HepG2 (cell line): ENCODE results near the gene BZW1. TPM values are rescaled to one million over a fixed set of nuclear protein-coding genes. Genes with fewer than 3 reads are reported as not detected.

Experiments
- BRD4 ChIP-seq: sonication (generic); formaldehyde crosslinking; IDR thresholded peaks from 2 replicates; pipeline ENCODE4 v1.4.0; 2020; ENCODE audit warnings: missing genetic modification reagents
- CAMTA2 ChIP-seq: sonication (generic); formaldehyde crosslinking; IDR thresholded peaks from 2 replicates; pipeline ENCODE4 v1.4.0; 2020; ENCODE audit warnings: mild to moderate bottlenecking, missing genetic modification reagents, borderline replicate concordance
- DMAP1 ChIP-seq: IDR thresholded peaks from 2 replicates; pipeline ENCODE4 v1.6.1; 2016
- ELF1 ChIP-seq: sonication (generic); formaldehyde crosslinking; IDR thresholded peaks from 2 replicates; pipeline ENCODE4 v1.4.0; 2020; ENCODE audit warnings: missing genetic modification reagents
- GABPB1 ChIP-seq: IDR thresholded peaks from 2 replicates; pipeline ENCODE4 v1.6.1; 2016; ENCODE audit warnings: mild to moderate bottlenecking, missing genetic modification reagents, moderate library complexity, missing compliant biosample characterization
- MIER3 ChIP-seq: IDR thresholded peaks from 2 replicates; pipeline ENCODE4 v1.6.1; 2016; ENCODE audit warnings: missing compliant biosample characterization, borderline replicate concordance
- NR2F6 ChIP-seq, 2 experiments: IDR thresholded peaks; 2 replicates each; pipeline ENCODE4 v1.6.1; 2016; ENCODE audit warnings: antibody characterized with exemption in 1 of 2, mild to moderate bottlenecking in 1 of 2
- PHF20 ChIP-seq: sonication (generic); formaldehyde crosslinking; IDR thresholded peaks from 2 replicates; pipeline ENCODE4 v1.5.0; 2020; ENCODE audit warnings: mild to moderate bottlenecking, missing genetic modification reagents
- RBFOX2 ChIP-seq: fragments of 200-400 bp; formaldehyde crosslinking; IDR thresholded peaks from 2 replicates; pipeline ENCODE4 v1.6.1; 2017; ENCODE audit warnings: low read depth, mild to moderate bottlenecking, low read length
- RFX3 ChIP-seq: IDR thresholded peaks from 2 replicates; pipeline ENCODE4 v1.6.1; 2016; ENCODE audit warnings: missing biosample characterization, missing genetic modification reagents
- TBP ChIP-seq: sonication (generic); formaldehyde crosslinking; IDR thresholded peaks from 2 replicates; pipeline ENCODE4 v1.5.0; 2020; ENCODE audit warnings: missing genetic modification reagents
- ZMYM4 ChIP-seq: sonication (generic); formaldehyde crosslinking; IDR thresholded peaks from 2 replicates; pipeline ENCODE4 v1.8.1; 2023; ENCODE audit warnings: mild to moderate bottlenecking, missing genetic modification reagents
- ZNF264 ChIP-seq: sonication (generic); formaldehyde crosslinking; IDR thresholded peaks from 2 replicates; pipeline ENCODE4 v1.4.0; 2020; ENCODE audit warnings: missing genetic modification reagents
- ZNF605 ChIP-seq: sonication (generic); formaldehyde crosslinking; IDR thresholded peaks from 2 replicates; pipeline ENCODE4 v1.8.0; 2022; ENCODE audit warnings: mild to moderate bottlenecking, missing genetic modification reagents
- ZNF766 ChIP-seq: sonication (generic); formaldehyde crosslinking; IDR thresholded peaks from 2 replicates; pipeline ENCODE4 v1.5.0; 2020; ENCODE audit warnings: missing genetic modification reagents, borderline replicate concordance
- polyA plus RNA-seq, 8 experiments: library from polyadenylated mRNA; depleted of rRNA in 3 of 8; stranded (reverse) in 7 of 8; unstranded in 1 of 8; fragments of >200 nt; fragmentation: Illumina TruSeq in 4 of 8; extraction: Trizol in 4 of 8; gene quantifications; 2 replicates each; pipeline versions ENCODE4 v1.2.1 to v1.2.3, GENCODE V29; 2011 to 2016; ENCODE audit warnings: low read depth in 4 of 8, missing spikeins in 1 of 8, mixed read lengths in 1 of 8; ENCODE audit not compliant: insufficient read depth in 1 of 8
- total RNA-seq, 5 experiments: library from RNA; depleted of rRNA; stranded (reverse); fragments of >200 nt; fragmentation: Illumina TruSeq; extraction: Trizol; gene quantifications; 2 replicates each; pipeline ENCODE4 v1.2.3, GENCODE V29; 2016; ENCODE audit warnings: low read depth in 1 of 5
- TF ChIP-seq, protein P1 (sequence below): IDR thresholded peaks from 2 replicates; pipeline ENCODE4 v1.6.1; 2016
- TF ChIP-seq, protein P2 (sequence below): IDR thresholded peaks from 2 replicates; pipeline ENCODE4 v1.6.1; 2016; ENCODE audit warnings: missing biosample characterization, missing genetic modification reagents, low read depth
- TF ChIP-seq, protein P3 (sequence below): sonication (generic); formaldehyde crosslinking; IDR thresholded peaks from 2 replicates; pipeline ENCODE4 v1.8.0; 2022; ENCODE audit warnings: missing genetic modification reagents, mild to moderate bottlenecking, inconsistent platforms, borderline replicate concordance
- TF ChIP-seq, protein P4 (sequence below): sonication (generic); formaldehyde crosslinking; IDR thresholded peaks from 2 replicates; pipeline ENCODE4 v1.5.1; 2020; ENCODE audit warnings: mild to moderate bottlenecking, missing genetic modification reagents, moderate library complexity
- TF ChIP-seq, protein P5 (sequence below): sonication (generic); formaldehyde crosslinking; IDR thresholded peaks from 2 replicates; pipeline ENCODE4 v1.4.0; 2020; ENCODE audit warnings: missing genetic modification reagents, mild to moderate bottlenecking, borderline replicate concordance

Gene BZW1
- total and polyA plus RNA-seq, 2 of the 13 experiments (the other 11 are each of a cell fraction or from before 2014, with no cell fraction given) = 106 to 384 TPM

DNA sequence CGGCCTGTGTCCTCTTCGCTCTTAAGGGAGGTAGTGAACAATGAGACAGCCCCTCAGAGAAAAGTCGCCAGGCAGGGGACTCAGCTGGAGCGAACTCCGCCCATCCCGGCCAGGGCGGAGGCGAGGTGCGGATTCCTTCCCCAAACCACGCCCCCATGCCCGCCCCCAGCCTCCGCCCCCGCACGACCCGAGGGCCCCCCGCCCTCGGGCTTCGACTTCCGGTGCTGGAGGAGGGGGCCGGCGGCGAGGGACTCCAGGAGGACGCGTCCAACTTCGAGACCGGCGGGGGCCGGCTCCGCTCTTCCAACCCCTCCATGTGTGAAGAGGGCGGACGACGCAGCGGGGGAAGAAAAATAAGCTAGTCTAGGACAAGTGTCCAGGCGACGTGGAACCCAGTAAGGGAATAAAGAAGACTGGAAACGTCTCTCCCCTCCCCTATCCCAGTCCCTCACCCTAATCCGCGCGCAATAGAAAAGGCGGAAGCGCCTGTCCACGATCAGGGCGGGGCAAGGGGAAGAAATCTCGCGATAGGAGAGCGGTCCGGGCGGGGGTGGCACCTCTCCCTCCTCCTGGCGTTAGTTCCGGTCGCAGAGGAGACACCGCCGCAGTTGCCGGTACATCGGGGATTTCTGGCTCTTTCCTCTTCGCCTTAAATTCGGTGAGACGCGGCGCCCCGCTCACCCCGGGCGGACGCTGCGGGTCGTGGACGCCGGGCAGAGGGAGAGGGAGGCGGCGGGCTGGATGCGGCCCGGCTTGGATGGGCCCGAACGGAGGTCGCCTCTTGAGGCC, at the start of gene BZW1 (continued):
- TF ChIP-seq, protein P1, sequence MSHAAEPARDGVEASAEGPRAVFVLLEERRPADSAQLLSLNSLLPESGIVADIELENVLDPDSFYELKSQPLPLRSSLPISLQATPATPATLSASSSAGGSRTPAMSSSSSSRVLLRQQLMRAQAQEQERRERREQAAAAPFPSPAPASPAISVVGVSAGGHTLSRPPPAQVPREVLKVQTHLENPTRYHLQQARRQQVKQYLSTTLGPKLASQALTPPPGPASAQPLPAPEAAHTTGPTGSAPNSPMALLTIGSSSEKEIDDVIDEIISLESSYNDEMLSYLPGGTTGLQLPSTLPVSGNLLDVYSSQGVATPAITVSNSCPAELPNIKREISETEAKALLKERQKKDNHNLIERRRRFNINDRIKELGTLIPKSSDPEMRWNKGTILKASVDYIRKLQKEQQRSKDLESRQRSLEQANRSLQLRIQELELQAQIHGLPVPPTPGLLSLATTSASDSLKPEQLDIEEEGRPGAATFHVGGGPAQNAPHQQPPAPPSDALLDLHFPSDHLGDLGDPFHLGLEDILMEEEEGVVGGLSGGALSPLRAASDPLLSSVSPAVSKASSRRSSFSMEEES = peak; percentile 42; the same call in 1 of the 2 replicates
- TF ChIP-seq ZNF605 (peak; percentile 98), RBFOX2 (peak; percentile 98), ZMYM4 (CRISPR knock-in tag) (peak; percentile 72), PHF20 (peak; percentile 81), DMAP1 (CRISPR knock-in tag) (peak; percentile 54; the same call in 1 of the 2 replicates), ZNF766 (CRISPR knock-in tag) (peak; percentile 48), RFX3 (no peak), CAMTA2 (CRISPR knock-in tag) (peak; percentile 91; the same call in 1 of the 2 replicates), ZNF264 (peak; percentile 13; the same call in 1 of the 2 replicates), ELF1 (CRISPR knock-in tag) (peak; percentile 98), MIER3 (CRISPR knock-in tag) (0 out of 2 replicates have a peak, but pooled peaks have one; percentile 69), GABPB1 (peak; percentile 93), TBP (no peak), NR2F6 (IDR thresholded peaks at IDR 0.05) (no peak), NR2F6 (CRISPR knock-in tag; IDR thresholded peaks at IDR 0.05) (no peak; the same call in 1 of the 2 replicates), BRD4 (no peak; the same call in 1 of the 2 replicates)
- TF ChIP-seq, protein P2, sequence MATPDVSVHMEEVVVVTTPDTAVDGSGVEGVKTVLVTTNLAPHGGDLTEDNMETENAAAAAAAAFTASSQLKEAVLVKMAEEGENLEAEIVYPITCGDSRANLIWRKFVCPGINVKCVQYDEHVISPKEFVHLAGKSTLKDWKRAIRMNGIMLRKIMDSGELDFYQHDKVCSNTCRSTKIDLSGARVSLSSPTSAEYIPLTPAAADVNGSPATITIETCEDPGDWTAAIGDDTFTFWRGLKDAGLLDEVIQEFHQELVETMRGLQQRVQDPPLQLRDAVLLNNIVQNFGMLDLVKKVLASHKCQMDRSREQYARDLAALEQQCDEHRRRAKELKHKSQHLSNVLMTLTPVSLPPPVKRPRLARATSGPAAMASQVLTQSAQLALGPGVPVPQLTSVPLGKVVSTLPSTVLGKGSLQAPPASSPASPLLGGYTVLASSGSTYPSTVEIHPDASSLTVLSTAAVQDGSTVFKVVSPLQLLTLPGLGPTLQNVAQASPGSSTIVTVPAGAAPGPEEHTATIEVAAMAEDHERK (CRISPR knock-in tag) = no peak; the same call in 1 of the 2 replicates
- TF ChIP-seq, protein P3, sequence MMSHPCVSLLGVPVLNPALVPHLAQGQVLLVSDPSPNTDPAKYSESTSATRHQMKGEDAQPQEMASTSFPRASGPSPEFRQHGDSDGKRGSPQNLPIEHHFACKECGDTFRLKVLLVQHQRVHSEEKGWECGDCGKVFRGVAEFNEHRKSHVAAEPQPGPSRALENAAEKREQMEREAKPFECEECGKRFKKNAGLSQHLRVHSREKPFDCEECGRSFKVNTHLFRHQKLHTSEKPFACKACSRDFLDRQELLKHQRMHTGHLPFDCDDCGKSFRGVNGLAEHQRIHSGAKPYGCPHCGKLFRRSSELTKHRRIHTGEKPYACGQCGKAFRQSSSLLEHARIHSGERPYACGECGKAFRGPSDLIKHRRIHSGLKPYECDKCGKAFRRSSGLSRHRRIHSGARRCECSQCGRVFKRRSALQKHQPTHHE (CRISPR knock-in tag) = peak; percentile 70; the same call in 1 of the 2 replicates
- TF ChIP-seq, protein P4, sequence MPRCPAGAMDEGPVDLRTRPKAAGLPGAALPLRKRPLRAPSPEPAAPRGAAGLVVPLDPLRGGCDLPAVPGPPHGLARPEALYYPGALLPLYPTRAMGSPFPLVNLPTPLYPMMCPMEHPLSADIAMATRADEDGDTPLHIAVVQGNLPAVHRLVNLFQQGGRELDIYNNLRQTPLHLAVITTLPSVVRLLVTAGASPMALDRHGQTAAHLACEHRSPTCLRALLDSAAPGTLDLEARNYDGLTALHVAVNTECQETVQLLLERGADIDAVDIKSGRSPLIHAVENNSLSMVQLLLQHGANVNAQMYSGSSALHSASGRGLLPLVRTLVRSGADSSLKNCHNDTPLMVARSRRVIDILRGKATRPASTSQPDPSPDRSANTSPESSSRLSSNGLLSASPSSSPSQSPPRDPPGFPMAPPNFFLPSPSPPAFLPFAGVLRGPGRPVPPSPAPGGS (CRISPR knock-in tag) = peak; percentile 65
- TF ChIP-seq, protein P5, sequence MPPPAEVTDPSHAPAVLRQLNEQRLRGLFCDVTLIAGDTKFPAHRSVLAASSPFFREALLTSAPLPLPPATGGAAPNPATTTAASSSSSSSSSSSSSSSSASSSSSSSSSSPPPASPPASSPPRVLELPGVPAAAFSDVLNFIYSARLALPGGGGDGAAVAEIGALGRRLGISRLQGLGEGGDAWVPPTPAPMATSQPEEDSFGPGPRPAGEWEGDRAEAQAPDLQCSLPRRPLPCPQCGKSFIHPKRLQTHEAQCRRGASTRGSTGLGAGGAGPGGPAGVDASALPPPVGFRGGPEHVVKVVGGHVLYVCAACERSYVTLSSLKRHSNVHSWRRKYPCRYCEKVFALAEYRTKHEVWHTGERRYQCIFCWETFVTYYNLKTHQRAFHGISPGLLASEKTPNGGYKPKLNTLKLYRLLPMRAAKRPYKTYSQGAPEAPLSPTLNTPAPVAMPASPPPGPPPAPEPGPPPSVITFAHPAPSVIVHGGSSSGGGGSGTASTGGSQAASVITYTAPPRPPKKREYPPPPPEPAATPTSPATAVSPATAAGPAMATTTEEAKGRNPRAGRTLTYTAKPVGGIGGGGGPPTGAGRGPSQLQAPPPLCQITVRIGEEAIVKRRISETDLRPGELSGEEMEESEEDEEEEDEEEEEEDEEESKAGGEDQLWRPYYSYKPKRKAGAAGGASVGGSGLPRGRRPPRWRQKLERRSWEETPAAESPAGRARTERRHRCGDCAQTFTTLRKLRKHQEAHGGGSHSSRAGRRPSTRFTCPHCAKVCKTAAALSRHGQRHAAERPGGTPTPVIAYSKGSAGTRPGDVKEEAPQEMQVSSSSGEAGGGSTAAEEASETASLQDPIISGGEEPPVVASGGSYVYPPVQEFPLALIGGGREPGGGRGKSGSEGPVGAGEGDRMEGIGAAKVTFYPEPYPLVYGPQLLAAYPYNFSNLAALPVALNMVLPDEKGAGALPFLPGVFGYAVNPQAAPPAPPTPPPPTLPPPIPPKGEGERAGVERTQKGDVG (CRISPR knock-in tag) = peak; percentile 65; the same call in 1 of the 2 replicates
